CD14-positive monocyte (primary cell): ENCODE data around the gene KLHL41. TPM values are rescaled to one million over a fixed set of nuclear protein-coding genes. Genes with fewer than 3 reads are reported as not detected.
"Not testable (repeated sequence)": the region's sequence is repeated elsewhere in the genome, so short reads cannot be mapped to it uniquely, and the experiment has no call there.

Experiments
- DNase-seq, 3 donors: peaks; one replicate each; pipeline ENCODE4 v3.0.0-alpha.2; 2011 to 2022
- H2AFZ ChIP-seq: 2 replicates; pipeline ENCODE4 v1.6.0; 2012; ENCODE audit warnings: mild to moderate bottlenecking, low read depth, low read length, inconsistent platforms; ENCODE audit not compliant: insufficient read depth, poor library complexity, severe bottlenecking
- H3K27ac ChIP-seq, 2 donors: 1 replicate in 1 of 2; 2 replicates in 1 of 2; pipeline ENCODE4 v1.5.1; 2012 to 2013; ENCODE audit warnings: low read length in 2 of 2, control low read depth in 1 of 2, inconsistent platforms in 1 of 2, low read depth in 1 of 2, mild to moderate bottlenecking in 1 of 2
- H3K27me3 ChIP-seq, 2 donors: one replicate each; pipeline versions ENCODE4 v1.6.0 to v1.6.1; 2011 to 2013; ENCODE audit warnings: low read length in 2 of 2; ENCODE audit not compliant: control insufficient read depth in 2 of 2, insufficient read depth in 2 of 2
- H3K36me3 ChIP-seq, 2 donors: replicated peaks in 1 of 2; 1 replicate in 1 of 2; 2 replicates in 1 of 2; pipeline versions ENCODE4 v1.5.1 to v1.6.1; 2012 to 2013; ENCODE audit warnings: low read length in 2 of 2, control low read depth in 1 of 2, inconsistent platforms in 1 of 2, mild to moderate bottlenecking in 1 of 2; ENCODE audit not compliant: insufficient read depth in 2 of 2, control insufficient read depth in 1 of 2
- H3K4me1 ChIP-seq, 2 donors: 1 replicate in 1 of 2; 2 replicates in 1 of 2; pipeline versions ENCODE4 v1.5.1 to v1.6.1; 2012 to 2013; ENCODE audit warnings: low read length in 2 of 2, control low read depth in 1 of 2, inconsistent platforms in 1 of 2, mild to moderate bottlenecking in 1 of 2, moderate library complexity in 1 of 2; ENCODE audit not compliant: insufficient read depth in 2 of 2, control insufficient read depth in 1 of 2
- H3K4me2 ChIP-seq: replicated peaks from 2 replicates; pipeline ENCODE3; 2012; ENCODE audit warnings: low read length, moderate library complexity, mild to moderate bottlenecking; ENCODE audit not compliant: poor library complexity, severe bottlenecking; ENCODE audit errors: extremely low read depth
- H3K4me3 ChIP-seq, 3 experiments: fragments of 200-600 bp in 1 of 3; sonication (generic) in 1 of 3; replicated peaks in 1 of 3; 1 replicate in 2 of 3; 2 replicates in 1 of 3; pipeline ENCODE4 v1.5.1; 2011 to 2013; ENCODE audit warnings: low read length in 3 of 3, mild to moderate bottlenecking in 3 of 3, control low read depth in 2 of 3, low read depth in 2 of 3, inconsistent platforms in 1 of 3, moderate library complexity in 1 of 3
- H3K79me2 ChIP-seq: 2 replicates; pipeline ENCODE4 v1.6.0; 2012; ENCODE audit warnings: mild to moderate bottlenecking, control low read depth, inconsistent platforms, low read length, moderate library complexity; ENCODE audit not compliant: insufficient read depth
- H3K9ac ChIP-seq: 2 replicates; pipeline ENCODE4 v1.6.0; 2017; ENCODE audit warnings: low read length, mild to moderate bottlenecking; ENCODE audit not compliant: insufficient read depth, poor library complexity, severe bottlenecking
- H3K9me3 ChIP-seq, 2 donors: replicated peaks in 1 of 2; 1 replicate in 1 of 2; 2 replicates in 1 of 2; pipeline versions ENCODE4 v1.5.1 to v1.6.1; 2012 to 2013; ENCODE audit warnings: low read length in 2 of 2, control low read depth in 1 of 2; ENCODE audit not compliant: control insufficient read depth in 1 of 2, insufficient read depth in 1 of 2
- H4K20me1 ChIP-seq: 2 replicates; pipeline ENCODE4 v1.6.0; 2012; ENCODE audit warnings: mild to moderate bottlenecking, low read length, control low read depth, moderate library complexity; ENCODE audit not compliant: insufficient read depth
- H3K27ac Mint-ChIP-seq, 7 donors: one replicate each; pipeline ENCODE4 v1.8.0; 2020; ENCODE audit warnings: mild to moderate bottlenecking in 7 of 7, mixed read lengths in 7 of 7, moderate library complexity in 6 of 7, inconsistent platforms in 2 of 7
- H3K27me3 Mint-ChIP-seq, 3 donors: one replicate each; pipeline ENCODE4 v1.8.0; 2021 to 2022; ENCODE audit warnings: low read depth in 3 of 3, mild to moderate bottlenecking in 3 of 3, mixed read lengths in 3 of 3, moderate library complexity in 3 of 3, inconsistent platforms in 1 of 3
- H3K36me3 Mint-ChIP-seq, 2 donors: one replicate each; pipeline ENCODE4 v1.8.0; 2020; ENCODE audit warnings: mixed read lengths in 2 of 2, inconsistent platforms in 1 of 2, mild to moderate bottlenecking in 1 of 2
- H3K4me1 Mint-ChIP-seq: one replicate; pipeline ENCODE4 v1.8.0; 2020; ENCODE audit warnings: mild to moderate bottlenecking, mixed read lengths
- H3K4me3 Mint-ChIP-seq, 2 donors: one replicate each; pipeline ENCODE4 v1.8.0; 2020; ENCODE audit warnings: mild to moderate bottlenecking in 2 of 2, mixed read lengths in 2 of 2, moderate library complexity in 1 of 2
- H3K9me3 Mint-ChIP-seq, 7 donors: one replicate each; pipeline ENCODE4 v1.8.0; 2020 to 2022; ENCODE audit warnings: mixed read lengths in 7 of 7, mild to moderate bottlenecking in 6 of 7, moderate library complexity in 6 of 7, inconsistent platforms in 2 of 7
- WGBS: methylation state at CpG from one replicate; pipeline ENCODE4 v1.1.5; 2013; ENCODE audit warnings: missing lambda C conversion rate; ENCODE audit not compliant: insufficient coverage; 5-methylcytosine and 5-hydroxymethylcytosine counted together
- intact Hi-C, 2 donors: fragments of 100-400 bp; cut with micrococcal nuclease; formaldehyde crosslinking; loops; one replicate each; pipeline versions ENCODE4 v1.15.0 to v1.15.1; 2023
- polyA plus RNA-seq, 3 donors: library from polyadenylated mRNA; depleted of rRNA in 1 of 3; unstranded in 2 of 3; stranded (reverse) in 1 of 3; fragments of 300-500 nt in 2 of 3; fragments of >200 nt in 1 of 3; fragmentation: Illumina TruSeq in 2 of 3; gene quantifications; 1 replicate in 2 of 3; 2 replicates in 1 of 3; pipeline ENCODE4 v1.2.3, GENCODE V29; 2012 to 2021
- TF ChIP-seq, protein P1 (sequence below): fragments of 200-600 bp; IDR thresholded peaks from one replicate; pipeline ENCODE4 v1.8.0; 2022; ENCODE audit warnings: antibody characterized with exemption, mild to moderate bottlenecking

The KLHL41 gene
- polyA plus RNA-seq, 3 donors = not detected

DNA sequence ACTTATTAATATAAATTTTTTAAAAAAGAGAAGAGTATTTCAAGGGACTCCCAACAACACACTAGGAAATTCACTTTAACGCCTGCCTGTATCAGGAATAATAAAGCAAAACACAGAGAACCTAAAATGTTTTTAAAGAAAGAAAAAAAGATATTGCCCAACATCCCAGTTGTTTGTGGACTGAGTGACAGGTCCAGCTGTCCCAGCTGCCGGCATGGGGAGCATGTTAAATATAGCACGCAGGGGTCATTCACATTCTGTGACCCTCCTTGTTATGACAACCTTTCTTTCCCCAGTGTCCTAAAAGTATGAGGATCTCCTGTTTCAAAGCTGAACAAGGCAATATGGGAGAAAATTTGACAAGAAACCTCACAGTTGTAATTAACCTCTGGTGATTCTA lies 4.4 kb downstream of the KLHL41 start:
- Histone ChIP-seq H4K20me1 (no peaks in the 10 kb centered on the region), H3K9ac (no peak overlapping the region), H3K4me1 (no peaks in the 10 kb centered on the region), H3K36me3 (no peaks in the 10 kb centered on the region), H3K27me3 (no peaks in the 10 kb centered on the region), H3K4me2 (no peak overlapping the region), H3K79me2 (no peaks in the 10 kb centered on the region), H3K9me3 (no peaks in the 10 kb centered on the region), H3K27ac (no peak overlapping the region), H3K4me3 (no peak overlapping the region), H2AFZ (no peak overlapping the region)
- H3K4me1 Mint-ChIP-seq = no peaks in the 10 kb centered on the region
- no peaks in the 10 kb centered on the region for H3K27me3 Mint-ChIP-seq
- H3K36me3 Mint-ChIP-seq = no peaks in the 10 kb centered on the region
- TF ChIP-seq, protein P1, sequence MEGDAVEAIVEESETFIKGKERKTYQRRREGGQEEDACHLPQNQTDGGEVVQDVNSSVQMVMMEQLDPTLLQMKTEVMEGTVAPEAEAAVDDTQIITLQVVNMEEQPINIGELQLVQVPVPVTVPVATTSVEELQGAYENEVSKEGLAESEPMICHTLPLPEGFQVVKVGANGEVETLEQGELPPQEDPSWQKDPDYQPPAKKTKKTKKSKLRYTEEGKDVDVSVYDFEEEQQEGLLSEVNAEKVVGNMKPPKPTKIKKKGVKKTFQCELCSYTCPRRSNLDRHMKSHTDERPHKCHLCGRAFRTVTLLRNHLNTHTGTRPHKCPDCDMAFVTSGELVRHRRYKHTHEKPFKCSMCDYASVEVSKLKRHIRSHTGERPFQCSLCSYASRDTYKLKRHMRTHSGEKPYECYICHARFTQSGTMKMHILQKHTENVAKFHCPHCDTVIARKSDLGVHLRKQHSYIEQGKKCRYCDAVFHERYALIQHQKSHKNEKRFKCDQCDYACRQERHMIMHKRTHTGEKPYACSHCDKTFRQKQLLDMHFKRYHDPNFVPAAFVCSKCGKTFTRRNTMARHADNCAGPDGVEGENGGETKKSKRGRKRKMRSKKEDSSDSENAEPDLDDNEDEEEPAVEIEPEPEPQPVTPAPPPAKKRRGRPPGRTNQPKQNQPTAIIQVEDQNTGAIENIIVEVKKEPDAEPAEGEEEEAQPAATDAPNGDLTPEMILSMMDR = no peak
- no peak for DNase-seq
- H3K4me3 Mint-ChIP-seq = no peak overlapping the region
- no peaks in the 10 kb centered on the region for H3K9me3 Mint-ChIP-seq
- WGBS = no CpG with 5 or more reads among the region's 3 CpGs
- intact Hi-C loops = no loop called here
- H3K27ac Mint-ChIP-seq = no peak overlapping the region

DNA sequence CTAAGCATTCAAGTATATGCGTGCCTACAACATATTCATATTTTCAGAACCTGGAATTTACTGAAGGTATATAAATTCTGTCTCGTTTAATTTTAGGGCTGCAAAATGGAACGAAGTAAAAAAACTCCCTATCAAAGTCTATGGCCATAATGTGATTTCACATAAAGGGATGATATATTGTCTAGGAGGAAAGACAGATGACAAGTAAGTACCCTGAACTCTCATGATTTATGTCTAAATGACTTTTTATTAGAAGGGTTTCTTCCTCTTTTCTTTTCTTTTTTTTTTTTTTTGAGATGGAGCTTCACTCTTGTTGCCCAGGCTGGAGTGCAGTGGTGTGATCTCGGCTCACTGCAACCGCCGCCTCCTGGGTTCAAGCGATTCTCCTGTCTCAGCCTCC lies 5.3 kb downstream of the KLHL41 start:
- H3K9me3 Mint-ChIP-seq, H3K27ac Mint-ChIP-seq, H3K79me2 ChIP-seq, H3K27me3 Mint-ChIP-seq, H3K27me3 ChIP-seq, H3K4me3 ChIP-seq, H2AFZ ChIP-seq, H3K4me1 Mint-ChIP-seq, H4K20me1 ChIP-seq, H3K36me3 ChIP-seq, H3K36me3 Mint-ChIP-seq, intact Hi-C loops, DNase-seq, H3K27ac ChIP-seq, H3K4me1 ChIP-seq, H3K4me2 ChIP-seq, H3K9ac ChIP-seq, H3K9me3 ChIP-seq, H3K4me3 Mint-ChIP-seq: not testable (repeated sequence)
- whole genome bisulfite sequencing = no CpG with 5 or more reads among the region's 7 CpGs

DNA sequence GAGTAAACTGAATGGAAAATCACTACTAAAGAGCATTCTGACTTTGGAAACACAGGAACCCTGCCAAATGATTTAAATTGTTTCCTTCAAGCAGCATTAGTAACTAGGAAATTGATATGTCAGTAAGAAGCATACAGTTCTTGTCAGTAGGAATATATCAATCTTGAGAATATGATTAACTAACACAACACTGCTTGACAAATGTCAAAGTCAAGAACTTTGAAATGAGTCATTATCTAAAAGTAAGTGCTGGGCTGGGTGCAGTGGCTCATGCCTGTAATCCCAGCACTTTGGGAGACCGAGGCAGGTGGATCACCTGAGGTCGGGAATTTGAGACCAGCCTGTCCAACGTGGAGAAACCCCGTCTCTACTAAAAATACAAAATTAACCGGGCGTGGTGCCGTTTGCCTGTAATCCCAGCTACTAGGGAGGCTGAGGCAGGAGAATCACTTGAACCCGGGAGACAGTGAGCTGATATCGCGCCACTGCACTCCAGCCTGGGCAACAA lies 7.0 kb downstream of the KLHL41 start:
- H3K36me3 Mint-ChIP-seq, H3K9me3 ChIP-seq, H3K9me3 Mint-ChIP-seq, H3K4me1 Mint-ChIP-seq, H3K4me2 ChIP-seq, H4K20me1 ChIP-seq, H3K9ac ChIP-seq, H3K36me3 ChIP-seq, H3K4me3 ChIP-seq, H2AFZ ChIP-seq, H3K4me1 ChIP-seq, DNase-seq, H3K27ac ChIP-seq, H3K27me3 ChIP-seq, H3K4me3 Mint-ChIP-seq, intact Hi-C loops, H3K27ac Mint-ChIP-seq, H3K79me2 ChIP-seq, H3K27me3 Mint-ChIP-seq: not testable (repeated sequence)
- no CpG with 5 or more reads among the region's 10 CpGs for WGBS
